ENCODE data around the gene RAB3B.

RAB3B gene, protein sequence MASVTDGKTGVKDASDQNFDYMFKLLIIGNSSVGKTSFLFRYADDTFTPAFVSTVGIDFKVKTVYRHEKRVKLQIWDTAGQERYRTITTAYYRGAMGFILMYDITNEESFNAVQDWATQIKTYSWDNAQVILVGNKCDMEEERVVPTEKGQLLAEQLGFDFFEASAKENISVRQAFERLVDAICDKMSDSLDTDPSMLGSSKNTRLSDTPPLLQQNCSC

DNA sequence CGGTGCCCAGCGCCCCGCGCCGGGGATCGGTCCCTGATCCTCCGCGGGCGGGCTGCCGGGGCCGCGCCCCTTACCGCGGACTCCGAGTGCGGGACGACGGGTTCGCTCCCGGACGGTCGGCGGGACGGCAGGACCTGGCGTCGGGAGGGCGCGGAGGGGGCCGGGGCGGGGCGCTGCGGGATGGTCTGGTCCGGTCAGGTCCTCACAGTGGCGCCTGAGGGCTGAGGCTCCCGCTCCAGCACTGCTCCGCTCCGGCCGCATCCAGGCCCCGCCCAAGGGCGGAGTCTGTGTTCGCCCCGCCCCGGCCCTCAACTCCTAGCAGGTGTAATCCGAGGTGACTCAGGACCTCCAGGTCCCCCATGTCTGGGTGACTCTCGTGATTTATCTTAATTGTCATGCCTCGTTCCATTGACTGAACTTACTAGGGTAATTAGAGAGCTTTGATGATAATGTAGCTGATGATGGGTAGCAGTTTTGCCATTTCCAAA lies at the start of gene RAB3B:
Gene RAB3B, minus strand, starts transcription at position 223 of the 488 bp plus-strand sequence. CDS start 13,583 bp downstream, outside the sequence.
- TF ChIP-seq GATA2 (IDR thresholded peaks at IDR 0.05; ENCODE audit: low read depth, low read length) (no peak), GATA3 (IDR thresholded peaks at IDR 0.05; ENCODE audit: low read depth, low read length) (no peak)

- no peak for TF ChIP-seq GATA2 (IDR thresholded peaks at IDR 0.05; ENCODE audit: low read depth, low read length)
- no peak for TF ChIP-seq GATA3 (IDR thresholded peaks at IDR 0.05; ENCODE audit: low read depth, low read length)
Measured at GRCh38 chr1:52037909-52038308, 47.4 kb upstream of the RAB3B start.

DNA sequence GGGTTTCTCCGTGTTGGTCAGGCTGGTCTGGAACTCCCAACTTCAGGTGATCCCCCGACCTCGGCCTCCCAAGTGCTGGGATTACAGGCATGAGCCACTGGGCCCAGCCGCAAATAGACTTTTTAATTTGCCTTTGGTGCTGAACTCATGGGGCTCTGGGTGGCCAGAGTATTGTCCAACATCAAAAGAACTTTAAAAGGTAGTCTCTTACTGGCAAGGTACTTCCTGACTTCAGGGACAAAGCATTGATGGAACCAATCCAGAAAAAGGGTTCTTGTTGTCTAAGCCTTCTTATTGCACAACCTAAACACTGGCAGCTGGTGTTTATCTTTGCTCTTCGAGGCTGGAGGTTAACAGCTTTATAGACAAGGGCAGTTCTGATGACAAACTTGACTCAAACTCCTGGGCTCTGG lies 46.9 kb upstream of the RAB3B start:
- TF ChIP-seq GATA2 (IDR thresholded peaks at IDR 0.05; ENCODE audit: low read depth, low read length), result no peak
- no peak for TF ChIP-seq GATA3 (IDR thresholded peaks at IDR 0.05; ENCODE audit: low read depth, low read length)

GRCh38 chr1:52034050-52034384 lies 43.5 kb upstream of the RAB3B start:
- no peak for TF ChIP-seq GATA2 (IDR thresholded peaks at IDR 0.05; ENCODE audit: low read depth, low read length)
- no peak for TF ChIP-seq GATA3 (IDR thresholded peaks at IDR 0.05; ENCODE audit: low read depth, low read length)

- no peak for TF ChIP-seq GATA3 (IDR thresholded peaks at IDR 0.05; ENCODE audit: low read depth, low read length)
- TF ChIP-seq GATA2 (IDR thresholded peaks at IDR 0.05; ENCODE audit: low read depth, low read length), result no peak
Measured at GRCh38 chr1:52033190-52034049, 42.9 kb upstream of the RAB3B start, which contains the start of gene KTI12. TSS of gene KTI12 (minus strand) at chr1:52033810. CDS start at chr1:52033761, 49 bp downstream.

DNA sequence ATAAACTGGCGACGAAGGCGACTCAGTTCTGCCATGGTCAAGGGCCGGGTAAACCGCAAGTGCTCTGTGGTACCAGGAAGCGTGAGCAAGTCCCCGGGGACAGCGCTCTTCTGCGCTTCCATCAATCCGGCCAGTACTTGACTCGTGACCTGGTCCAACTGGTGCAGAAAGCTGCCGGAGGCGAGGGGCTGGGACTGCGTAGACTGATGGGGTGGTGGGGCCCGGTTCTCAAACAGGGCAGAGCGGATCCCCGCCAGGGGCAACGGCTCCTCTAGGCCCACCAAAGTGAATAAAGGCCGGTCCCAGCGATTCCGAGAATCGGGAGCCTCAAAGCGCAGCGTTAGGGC lies 42.3 kb upstream of the RAB3B start:
- TF ChIP-seq GATA3 (IDR thresholded peaks at IDR 0.05; ENCODE audit: low read depth, low read length) (no peak), GATA2 (IDR thresholded peaks at IDR 0.05; ENCODE audit: low read depth, low read length) (no peak)

DNA sequence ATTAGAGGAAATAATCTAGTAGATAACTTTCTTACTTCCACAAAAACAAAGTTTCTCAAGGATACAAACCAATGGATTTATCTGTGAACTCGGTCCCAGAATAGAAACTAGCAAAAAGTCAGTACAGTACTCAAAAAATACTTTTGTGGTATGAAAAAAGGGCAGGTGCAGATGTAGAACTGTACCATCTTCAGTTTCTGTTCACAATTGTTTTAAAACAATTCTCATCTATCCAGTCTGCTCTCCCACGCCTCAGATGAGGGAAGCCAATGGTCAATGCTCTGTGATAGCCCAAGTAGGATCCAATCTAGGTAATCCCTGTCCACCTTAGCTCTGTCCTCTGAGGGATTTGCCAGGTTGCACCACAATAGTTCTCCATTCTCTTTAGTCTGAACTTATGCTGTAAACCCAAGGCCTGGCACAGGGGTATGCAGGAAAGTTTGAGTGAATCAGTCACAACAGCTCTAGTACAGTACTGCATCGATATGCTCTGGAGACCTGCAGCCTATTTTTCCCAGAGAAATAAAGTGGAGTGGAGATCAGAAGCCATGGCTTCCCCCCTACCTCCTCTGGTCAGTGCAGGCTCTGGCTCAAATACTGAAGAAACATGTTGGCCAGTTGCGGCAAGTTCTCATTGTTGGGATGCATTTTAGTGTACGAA lies 41.8 kb upstream of the RAB3B start:
- TF ChIP-seq GATA3 (IDR thresholded peaks at IDR 0.05; ENCODE audit: low read depth, low read length) (no peak), GATA2 (IDR thresholded peaks at IDR 0.05; ENCODE audit: low read depth, low read length) (no peak)

- no peak for TF ChIP-seq GATA3 (IDR thresholded peaks at IDR 0.05; ENCODE audit: low read depth, low read length)
- no peak for TF ChIP-seq GATA2 (IDR thresholded peaks at IDR 0.05; ENCODE audit: low read depth, low read length)
Measured at GRCh38 chr1:52028328-52028727, 37.8 kb upstream of the RAB3B start.

- TF ChIP-seq GATA2 (IDR thresholded peaks at IDR 0.05; ENCODE audit: low read depth, low read length), result no peak
- TF ChIP-seq GATA3 (IDR thresholded peaks at IDR 0.05; ENCODE audit: low read depth, low read length), result no peak
Measured at GRCh38 chr1:52026278-52026677, 35.8 kb upstream of the RAB3B start.

DNA sequence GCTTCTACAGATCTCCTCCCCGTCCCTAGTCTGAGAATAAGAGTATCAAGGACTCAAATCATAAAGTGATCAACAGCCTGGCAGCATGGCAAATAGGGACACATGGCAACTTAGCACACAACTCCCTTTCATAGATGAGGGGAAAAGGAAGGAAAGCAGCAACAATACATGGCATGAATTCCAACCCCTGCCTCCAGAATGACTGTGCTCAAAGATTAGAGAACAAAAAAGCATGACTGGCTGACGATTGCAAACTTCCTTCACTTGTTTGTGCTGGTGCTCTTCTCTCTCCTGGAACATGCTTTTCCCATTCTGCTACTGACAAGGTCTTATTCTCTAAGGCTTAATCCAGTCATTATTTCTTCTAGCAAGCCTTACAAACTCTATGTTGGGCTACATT lies 31.6 kb upstream of the RAB3B start:
- no peak for TF ChIP-seq GATA2 (IDR thresholded peaks at IDR 0.05; ENCODE audit: low read depth, low read length)
- no peak for TF ChIP-seq GATA3 (IDR thresholded peaks at IDR 0.05; ENCODE audit: low read depth, low read length)

DNA sequence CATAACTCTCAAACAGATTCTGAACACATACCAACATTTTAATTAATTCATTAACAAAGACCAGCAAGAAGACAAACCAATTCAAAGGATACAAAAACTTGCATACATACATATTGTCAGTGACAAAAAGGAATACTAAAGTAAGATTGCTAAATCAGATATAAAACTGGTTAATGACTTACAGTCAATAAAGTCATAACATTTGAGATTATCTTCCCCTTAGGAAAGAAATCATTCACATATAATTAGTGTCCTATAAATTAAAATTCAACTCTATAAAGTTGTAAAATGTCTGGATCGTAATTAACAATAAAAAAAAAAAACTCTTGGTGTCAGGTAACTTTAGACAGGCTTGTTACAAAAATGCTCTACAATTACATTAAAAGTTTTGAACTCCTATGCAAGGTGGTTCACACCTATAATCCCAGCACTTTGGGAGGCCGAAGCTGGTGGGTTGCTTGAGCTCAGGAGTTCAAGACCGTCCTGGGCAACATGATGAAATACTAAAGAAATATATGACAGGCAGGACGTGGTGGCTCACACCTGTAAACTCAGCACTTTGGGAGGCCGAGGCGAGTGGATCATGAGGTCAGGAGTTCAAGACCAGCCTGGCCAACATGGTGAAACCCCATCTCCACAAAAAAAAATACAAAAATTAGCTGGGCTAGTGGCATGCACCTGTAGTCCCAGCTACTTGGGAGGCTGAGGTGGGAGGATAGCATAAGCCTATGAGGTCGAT lies 17.7 kb upstream of the RAB3B start:
- no peak for TF ChIP-seq GATA3 (IDR thresholded peaks at IDR 0.05; ENCODE audit: low read depth, low read length)

DNA sequence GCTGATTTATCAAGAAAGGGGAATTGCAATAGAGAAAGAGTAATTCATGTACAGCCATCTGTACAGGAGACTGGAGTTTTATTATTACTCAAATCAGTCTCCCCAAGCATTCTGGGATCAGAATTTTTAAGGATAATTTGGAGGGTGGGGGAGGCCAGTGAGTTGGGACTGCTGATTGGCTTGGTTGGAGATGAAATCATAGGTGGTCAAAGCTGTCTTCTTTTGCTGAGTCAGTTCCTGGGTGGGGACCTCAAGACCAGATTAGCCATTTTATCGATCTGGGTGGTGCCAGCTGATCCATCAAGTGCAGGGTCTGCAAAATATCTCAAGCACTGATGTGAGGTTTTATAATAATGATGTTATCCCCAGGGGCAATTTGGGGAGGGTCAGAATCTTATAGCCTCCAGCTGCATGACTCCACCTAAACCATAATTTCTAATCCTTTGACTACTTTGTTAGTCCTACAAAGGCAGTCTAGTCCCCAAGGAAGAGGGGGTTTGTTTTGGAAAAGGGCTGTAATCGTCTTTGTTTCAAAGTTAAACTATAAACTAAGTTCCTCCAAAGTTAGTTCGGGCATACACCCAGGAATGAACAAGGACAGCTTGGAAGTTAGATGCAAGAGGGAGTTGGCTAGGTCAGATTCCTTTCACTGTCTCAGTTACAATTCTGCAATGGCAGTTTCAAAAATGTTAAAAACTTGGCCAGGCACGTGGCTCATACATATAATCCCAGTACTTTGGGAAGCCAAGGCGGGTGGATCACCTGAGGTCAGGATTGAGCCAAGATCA lies 16.9 kb upstream of the RAB3B start:
- no peak for TF ChIP-seq GATA2 (IDR thresholded peaks at IDR 0.05; ENCODE audit: low read depth, low read length)
- TF ChIP-seq GATA3 (IDR thresholded peaks at IDR 0.05; ENCODE audit: low read depth, low read length), result no peak

DNA sequence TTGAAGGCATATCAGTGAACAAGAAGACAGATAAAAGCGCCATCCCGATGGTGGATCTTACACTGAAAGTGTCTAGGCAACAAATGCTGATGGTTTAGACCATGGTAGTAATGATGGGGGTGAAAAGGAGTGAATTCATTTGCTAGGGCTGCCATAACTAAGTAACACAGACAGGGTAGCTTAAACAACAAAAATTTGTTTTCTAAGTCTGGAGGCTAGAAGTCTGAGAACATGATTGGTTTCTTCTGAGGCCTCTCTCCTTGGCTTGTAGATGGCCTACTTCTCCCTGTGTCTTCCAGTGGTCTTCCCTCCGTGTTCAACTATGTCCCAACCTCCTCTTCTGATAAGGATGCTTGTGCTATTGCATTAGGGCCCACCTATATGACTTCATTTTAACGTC lies 13.4 kb upstream of the RAB3B start:
- TF ChIP-seq GATA3 (IDR thresholded peaks at IDR 0.05; ENCODE audit: low read depth, low read length), result no peak
- TF ChIP-seq GATA2 (IDR thresholded peaks at IDR 0.05; ENCODE audit: low read depth, low read length), result no peak
